GM12878 (cell line): Measurements from ENCODE around the gene ADCY7. TPM values are rescaled to one million over a fixed set of nuclear protein-coding genes. Genes with fewer than 3 reads are reported as not detected.

ENCODE experiments used
- ATAC-seq: fragments of 200-7000 bp; cut with Tn5 transposase; 3 replicates; pipeline ENCODE4 v1.9.1; 2020; ENCODE audit warnings: mild to moderate bottlenecking, moderate library complexity
- BruUV-seq: library from RNA; stranded (reverse); fragments of 400-500 nt; replicated peaks from 2 replicates; lab custom pipeline; 2021; lab: Mats Ljungman, UMichigan
- CTCF ChIA-PET: fragments of 300-600 bp; sonication (Branson Sonifier 250); formaldehyde crosslinking; extraction: SDS; loops from one replicate; lab custom pipeline; 2021; ENCODE audit warnings: inconsistent platforms; lab: Yijun Ruan, JAX
- POLR2A ChIA-PET: fragments of 350-600 bp; formaldehyde crosslinking; extraction: SDS; loops from one replicate; lab custom pipeline; 2021; ENCODE audit warnings: inconsistent platforms; lab: Charles Lee
- RAD21 ChIA-PET: fragments of 300-600 bp; sonication (Branson Sonifier 250); formaldehyde crosslinking; loops from one replicate; lab custom pipeline; 2023; ENCODE audit warnings: antibody characterized with exemption; ENCODE audit not compliant: unreplicated experiment; lab: Charles Lee
- SMC1A ChIA-PET: fragments of 300-600 bp; sonication (Branson Sonifier 250); formaldehyde crosslinking; loops from one replicate; lab custom pipeline; 2023; ENCODE audit not compliant: unreplicated experiment, uncharacterized antibody; lab: Charles Lee
- DNase-seq: peaks from one replicate; pipeline ENCODE4 v3.0.0-alpha.2; 2011; ENCODE audit warnings: low read depth, low spot score
- FAIRE-seq: peaks from 3 replicates; lab custom pipeline; 2011; peaks lifted over from hg19 to GRCh38; lab: Jason Lieb, UNC
- H2AFZ ChIP-seq: 2 replicates; pipeline ENCODE4 v1.6.0; 2011; ENCODE audit warnings: low read depth, low read length, control low read depth; ENCODE audit not compliant: control insufficient read depth
- H3K27ac ChIP-seq: 2 replicates; pipeline ENCODE4 v1.5.1; 2011; ENCODE audit warnings: control low read depth; ENCODE audit not compliant: control insufficient read depth, insufficient read depth
- H3K27me3 ChIP-seq, 2 experiments: replicated peaks in 1 of 2; 2 replicates each; pipeline versions ENCODE4 v1.6.0 to v1.6.1; 2011; ENCODE audit warnings: low read length in 1 of 2; ENCODE audit not compliant: control insufficient read depth in 2 of 2, insufficient read depth in 2 of 2
- H3K36me3 ChIP-seq, 2 experiments: 2 replicates each; pipeline ENCODE4 v1.5.1; 2011; ENCODE audit warnings: low read length in 1 of 2; ENCODE audit not compliant: control insufficient read depth in 2 of 2, insufficient read depth in 2 of 2
- H3K4me1 ChIP-seq: 2 replicates; pipeline ENCODE4 v1.6.1; 2011; ENCODE audit warnings: mild to moderate bottlenecking, low read length, moderate library complexity, mixed read lengths; ENCODE audit not compliant: control insufficient read depth, insufficient read depth
- H3K4me2 ChIP-seq: 2 replicates; pipeline ENCODE4 v1.6.0; 2011; ENCODE audit warnings: control low read depth; ENCODE audit not compliant: control insufficient read depth, insufficient read depth
- H3K4me3 ChIP-seq: fragments of 200-600 bp; sonication (generic); 2 replicates; pipeline ENCODE4 v1.5.1; 2016
- H3K79me2 ChIP-seq: 2 replicates; pipeline ENCODE4 v1.6.0; 2011; ENCODE audit warnings: low read length; ENCODE audit not compliant: control insufficient read depth, insufficient read depth
- H3K9ac ChIP-seq: 2 replicates; pipeline ENCODE4 v1.8.0; 2011; ENCODE audit warnings: low read length, control low read depth, mixed read lengths; ENCODE audit not compliant: control insufficient read depth, insufficient read depth
- H3K9me3 ChIP-seq: replicated peaks from 3 replicates; pipeline ENCODE4 v1.5.1; 2011; ENCODE audit warnings: mild to moderate bottlenecking, low read length; ENCODE audit not compliant: control insufficient read depth, insufficient read depth
- H4K20me1 ChIP-seq: 2 replicates; pipeline ENCODE4 v1.6.0; 2011; ENCODE audit not compliant: control insufficient read depth, insufficient read depth
- SIN3A ChIP-seq: IDR thresholded peaks from 2 replicates; pipeline ENCODE4 v1.6.1; 2012; ENCODE audit warnings: low read depth, low read length, improper control_type of control experiment
- whole genome bisulfite sequencing: methylation state at CpG from one replicate; pipeline ENCODE4 v1.1.6; 2016; ENCODE audit warnings: low lambda C conversion rate; ENCODE audit not compliant: insufficient replicate concordance, insufficient coverage; ENCODE audit errors: missing lambda C conversion rate; 5-methylcytosine and 5-hydroxymethylcytosine counted together
- in situ Hi-C: fragments of 300-500 bp; cut with MboI; formaldehyde crosslinking; loops from 9 replicates; pipeline ENCODE4 v1.14.3; 2018; ENCODE audit warnings: mixed read lengths
- intact Hi-C: fragments of 100-400 bp; cut with micrococcal nuclease; formaldehyde crosslinking; loops from one replicate; pipeline ENCODE4 v1.14.2; 2022; ENCODE audit not compliant: unreplicated experiment
- polyA plus RNA-seq, 11 experiments: library from polyadenylated mRNA; depleted of rRNA in 4 of 11; unstranded in 6 of 11; stranded (reverse) in 5 of 11; fragments of >200 nt; fragmentation: Nextera tagmentation in 4 of 11; fragmentation: Illumina TruSeq in 1 of 11; extraction: Ambion mirVana in 4 of 11; extraction: Trizol in 1 of 11; gene quantifications; 1 replicate in 1 of 11; 2 replicates in 10 of 11; pipeline versions ENCODE4 v1.2.1 to v1.2.3, GENCODE V29; 2011 to 2016; ENCODE audit warnings: inconsistent platforms in 2 of 11, missing spikeins in 2 of 11, low read depth in 1 of 11
- total RNA-seq, 4 experiments: library from RNA; depleted of rRNA in 3 of 4; stranded (reverse); fragments of >200 nt in 3 of 4; fragmentation: Illumina TruSeq in 1 of 4; extraction: Trizol in 1 of 4; gene quantifications; 2 replicates each; pipeline versions ENCODE4 v1.2.1 to v1.2.3, GENCODE V29; 2013 to 2021
- TF ChIP-seq, protein P1 (sequence below): fragments of 450-650 bp; IDR thresholded peaks from 2 replicates; pipeline ENCODE4 v1.6.1; 2016; ENCODE audit warnings: mild to moderate bottlenecking

The ADCY7 gene
- total and polyA plus RNA-seq, 10 of the 15 experiments (the other 5 are each of a cell fraction or from before 2014, with no cell fraction given), result 1.2 to 87.9 (median 24.4) TPM

DNA sequence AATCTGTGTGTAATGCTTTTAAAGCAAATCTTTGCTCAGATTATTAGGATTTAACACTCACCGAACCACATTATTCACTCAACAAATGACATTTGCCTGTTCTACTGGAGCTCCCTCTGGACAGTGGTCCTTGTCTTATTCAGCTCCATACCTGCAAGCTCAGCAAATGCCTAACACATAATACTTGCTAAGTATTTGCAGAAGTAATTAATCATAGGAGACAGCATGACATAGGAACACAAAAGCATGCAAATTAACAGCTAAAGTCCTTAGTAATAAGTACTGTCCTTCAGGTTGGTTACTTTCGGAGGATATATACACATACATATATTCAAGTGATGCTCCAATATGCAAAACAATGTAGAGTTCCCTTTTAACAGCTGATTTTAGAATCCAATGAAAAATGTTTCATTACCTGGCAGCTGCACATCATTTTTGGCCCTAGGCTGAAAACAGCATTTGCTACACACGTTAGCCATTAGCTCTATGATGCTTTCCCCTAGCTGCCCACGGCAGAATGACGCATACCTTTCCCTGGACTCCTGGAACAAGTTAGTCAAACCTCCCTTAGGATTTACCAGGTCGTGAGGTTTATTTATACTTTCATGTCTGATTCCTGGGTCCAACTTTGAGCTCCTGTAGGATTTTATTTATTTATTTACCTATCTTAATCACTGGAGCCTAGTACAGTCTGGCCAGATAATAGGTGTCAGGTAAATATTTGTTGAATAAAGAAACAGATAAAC lies 93.9 kb downstream of the ADCY7 start:
- no peak overlapping the region for H3K4me2 ChIP-seq
- in situ Hi-C loops (no loop called here), intact Hi-C loops (loop anchor here (10.0 kb wide), 1 partner anchor 335 kb away; the partner anchor contains the start of gene CNEP1R1)

More for the DNA sequence above, 93.9 kb downstream of the ADCY7 start:
- Histone ChIP-seq H3K9me3 (no peaks in the 10 kb centered on the region), H3K4me1 (no peaks in the 10 kb centered on the region), H3K27me3 (no peaks in the 10 kb centered on the region), H4K20me1 (no peaks in the 10 kb centered on the region), H3K27ac (no peak overlapping the region), H3K4me3 (no peak overlapping the region), H3K79me2 (peaks cover 10% of the 10 kb centered on the region), H3K36me3 (peaks cover 3 to 26% of the 10 kb centered on the region in 2 experiments; a peak in 3 of 4 replicates), H3K9ac (no peak overlapping the region), H2AFZ (no peak overlapping the region)
- 72% methylated on average over 6 of the region's 6 CpGs for WGBS
- no TSS peak for BruUV-seq
- CTCF ChIA-PET, result interaction anchor here (0.6 to 13.3 kb wide), 18 partner anchors 6 to 449 kb away, joined by 3 to 236 read pairs (median 4); partner anchors contain the start of genes BRD7 and CNEP1R1
- no peak for DNase-seq
- SMC1A ChIA-PET, result interaction anchor here (0.5 to 2.9 kb wide), 16 partner anchors 11 to 446 kb away, joined by 3 to 17 read pairs (median 4); partner anchors contain the start of gene CNEP1R1
- no peak for FAIRE-seq
- ATAC-seq, result peak; percentile 20; the same call in 2 of the 3 replicates
- POLR2A ChIA-PET, result interaction anchor here (0.9 to 1.5 kb wide), 2 partner anchors 30 to 86 kb away, joined by 3 read pairs; no protein-coding TSS in a partner anchor
- RAD21 ChIA-PET, result interaction anchor here (1.0 to 2.4 kb wide), 9 partner anchors 110 to 446 kb away, joined by 3 to 10 read pairs (median 6); partner anchors contain the start of gene CNEP1R1
- TF ChIP-seq, protein P1, sequence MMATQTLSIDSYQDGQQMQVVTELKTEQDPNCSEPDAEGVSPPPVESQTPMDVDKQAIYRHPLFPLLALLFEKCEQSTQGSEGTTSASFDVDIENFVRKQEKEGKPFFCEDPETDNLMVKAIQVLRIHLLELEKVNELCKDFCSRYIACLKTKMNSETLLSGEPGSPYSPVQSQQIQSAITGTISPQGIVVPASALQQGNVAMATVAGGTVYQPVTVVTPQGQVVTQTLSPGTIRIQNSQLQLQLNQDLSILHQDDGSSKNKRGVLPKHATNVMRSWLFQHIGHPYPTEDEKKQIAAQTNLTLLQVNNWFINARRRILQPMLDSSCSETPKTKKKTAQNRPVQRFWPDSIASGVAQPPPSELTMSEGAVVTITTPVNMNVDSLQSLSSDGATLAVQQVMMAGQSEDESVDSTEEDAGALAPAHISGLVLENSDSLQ, result peak; percentile 76
- no peak for TF ChIP-seq SIN3A
